ENCODE measurements around the gene NFKB2.

Gene NFKB2

GRCh38 chr10:102396730-102397151, 1.2 kb downstream of the NFKB2 start:
- POLR2A ChIA-PET, result interaction anchor here (0.9 to 3.7 kb wide), 4 partner anchors 13 to 167 kb away, joined by 4 to 17 read pairs (median 6); partner anchors contain the start of gene FBXL15
- DNase-seq (ENCODE audit: extremely low spot score), result no peak
- CTCF ChIA-PET, result interaction anchor here (1.1 to 1.6 kb wide), 2 partner anchors 165 to 167 kb away, joined by 4 read pairs; no protein-coding TSS in a partner anchor
- TF ChIP-seq FOXM1 (IDR thresholded peaks at IDR 0.05; ENCODE audit: borderline replicate concordance) (no peak), L3MBTL2 (conservative IDR thresholded peaks at IDR 0.05) (no peak), SP1 (IDR thresholded peaks at IDR 0.05) (no peak), BHLHE40 (IDR thresholded peaks at IDR 0.05; ENCODE audit: borderline replicate concordance) (no peak), ARNT (IDR thresholded peaks at IDR 0.05) (no peak), FOXA1 (IDR thresholded peaks at IDR 0.05) (no peak), TARDBP (IDR thresholded peaks at IDR 0.05) (no peak), ELF4 (IDR thresholded peaks at IDR 0.05) (no peak), HDGF (IDR thresholded peaks at IDR 0.05; ENCODE audit: borderline replicate concordance) (no peak), NFRKB (IDR thresholded peaks at IDR 0.05) (no peak), CTBP1 (IDR thresholded peaks at IDR 0.05; ENCODE audit: borderline replicate concordance) (no peak), LEF1 (IDR thresholded peaks at IDR 0.05; ENCODE audit: borderline replicate concordance) (no peak), FOXK2 (IDR thresholded peaks at IDR 0.05) (no peak), ZNF384 (IDR thresholded peaks at IDR 0.05) (no peak)
- TF ChIP-seq, protein P1, sequence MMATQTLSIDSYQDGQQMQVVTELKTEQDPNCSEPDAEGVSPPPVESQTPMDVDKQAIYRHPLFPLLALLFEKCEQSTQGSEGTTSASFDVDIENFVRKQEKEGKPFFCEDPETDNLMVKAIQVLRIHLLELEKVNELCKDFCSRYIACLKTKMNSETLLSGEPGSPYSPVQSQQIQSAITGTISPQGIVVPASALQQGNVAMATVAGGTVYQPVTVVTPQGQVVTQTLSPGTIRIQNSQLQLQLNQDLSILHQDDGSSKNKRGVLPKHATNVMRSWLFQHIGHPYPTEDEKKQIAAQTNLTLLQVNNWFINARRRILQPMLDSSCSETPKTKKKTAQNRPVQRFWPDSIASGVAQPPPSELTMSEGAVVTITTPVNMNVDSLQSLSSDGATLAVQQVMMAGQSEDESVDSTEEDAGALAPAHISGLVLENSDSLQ (IDR thresholded peaks at IDR 0.05), result no peak

GRCh38 chr10:102397222-102398171, 2.0 kb downstream of the NFKB2 start:
- no peak for DNase-seq (ENCODE audit: extremely low spot score)
- TF ChIP-seq, protein P1 (IDR thresholded peaks at IDR 0.05), result no peak
- TF ChIP-seq NFRKB (IDR thresholded peaks at IDR 0.05) (no peak), L3MBTL2 (conservative IDR thresholded peaks at IDR 0.05) (no peak), FOXM1 (IDR thresholded peaks at IDR 0.05; ENCODE audit: borderline replicate concordance) (no peak), CTBP1 (IDR thresholded peaks at IDR 0.05; ENCODE audit: borderline replicate concordance) (no peak), SUZ12 (IDR thresholded peaks at IDR 0.05) (no peak), ZNF384 (IDR thresholded peaks at IDR 0.05) (no peak), FOXK2 (IDR thresholded peaks at IDR 0.05) (no peak), HDGF (IDR thresholded peaks at IDR 0.05; ENCODE audit: borderline replicate concordance) (no peak), SP1 (IDR thresholded peaks at IDR 0.05) (no peak), ARNT (IDR thresholded peaks at IDR 0.05) (no peak)
- CTCF ChIA-PET, result interaction anchor here (0.6 to 4.3 kb wide), 2 partner anchors 13 to 166 kb away, joined by 4 to 18 read pairs; no protein-coding TSS in a partner anchor
- POLR2A ChIA-PET, result interaction anchor here (0.9 to 3.7 kb wide), 4 partner anchors 23 to 169 kb away, joined by 3 to 17 read pairs (median 10); partner anchors contain the start of gene FBXL15

DNA sequence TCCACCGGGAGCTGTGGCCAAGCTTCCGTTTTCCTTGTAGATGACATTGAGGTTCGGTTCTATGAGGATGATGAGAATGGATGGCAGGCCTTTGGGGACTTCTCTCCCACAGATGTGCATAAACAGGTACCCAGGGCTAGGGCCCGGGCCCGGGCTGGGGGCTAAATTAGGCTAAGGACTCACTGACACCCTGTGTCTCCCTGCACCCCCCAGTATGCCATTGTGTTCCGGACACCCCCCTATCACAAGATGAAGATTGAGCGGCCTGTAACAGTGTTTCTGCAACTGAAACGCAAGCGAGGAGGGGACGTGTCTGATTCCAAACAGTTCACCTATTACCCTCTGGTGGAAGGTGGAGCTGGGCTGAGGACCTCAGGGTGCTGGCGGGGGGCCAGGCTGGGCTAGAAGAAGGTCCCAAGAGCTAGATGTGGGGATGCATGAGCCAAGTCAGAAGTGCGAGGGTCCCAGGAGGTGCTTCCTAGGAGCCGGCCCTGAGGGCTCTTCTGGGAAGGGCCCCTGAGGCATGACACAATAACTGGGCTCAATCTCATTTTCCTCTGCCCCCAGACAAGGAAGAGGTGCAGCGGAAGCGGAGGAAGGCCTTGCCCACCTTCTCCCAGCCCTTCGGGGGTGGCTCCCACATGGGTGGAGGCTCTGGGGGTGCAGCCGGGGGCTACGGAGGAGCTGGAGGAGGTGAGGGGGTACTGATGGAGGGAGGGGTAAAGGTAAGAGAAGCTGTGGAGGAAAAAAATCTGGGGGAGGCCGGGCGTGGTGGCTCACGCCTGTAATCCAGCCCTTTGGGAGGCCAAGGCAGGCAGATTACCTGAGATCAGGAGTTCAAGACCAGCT, 2.9 kb downstream of the NFKB2 start:
- CTCF ChIA-PET, result interaction anchor here (0.6 to 4.3 kb wide), 8 partner anchors 14 to 260 kb away, joined by 3 to 19 read pairs (median 4); partner anchors contain the start of gene FBXL15
- TF ChIP-seq LEF1 (IDR thresholded peaks at IDR 0.05; ENCODE audit: borderline replicate concordance) (no peak), BHLHE40 (IDR thresholded peaks at IDR 0.05; ENCODE audit: borderline replicate concordance) (no peak), ELF4 (IDR thresholded peaks at IDR 0.05) (no peak), HDGF (IDR thresholded peaks at IDR 0.05; ENCODE audit: borderline replicate concordance) (no peak), L3MBTL2 (conservative IDR thresholded peaks at IDR 0.05) (no peak), SP1 (IDR thresholded peaks at IDR 0.05) (no peak), NFRKB (IDR thresholded peaks at IDR 0.05) (no peak), ZNF384 (IDR thresholded peaks at IDR 0.05) (no peak), FOXA1 (IDR thresholded peaks at IDR 0.05) (no peak)
- TF ChIP-seq, protein P1 (IDR thresholded peaks at IDR 0.05), result no peak
- POLR2A ChIA-PET, result interaction anchor here (1.0 to 3.6 kb wide), 3 partner anchors 22 to 169 kb away, joined by 3 to 17 read pairs (median 4); partner anchors contain the start of gene FBXL15
- DNase-seq (ENCODE audit: extremely low spot score), result no peak

GRCh38 chr10:102399217-102400021, 3.9 kb downstream of the NFKB2 start:
- ChIA-PET POLR2A (interaction anchor here (0.6 to 3.6 kb wide), 9 partner anchors 10 to 170 kb away, joined by 3 to 17 read pairs (median 3); partner anchors contain the start of genes CUEDC2 and FBXL15), CTCF (interaction anchor here (0.9 to 4.3 kb wide), 16 partner anchors 10 to 261 kb away, joined by 3 to 19 read pairs (median 4); partner anchors contain the start of genes CUEDC2 and FBXL15)
- TF ChIP-seq ARNT (IDR thresholded peaks at IDR 0.05) (peak; percentile 71), L3MBTL2 (conservative IDR thresholded peaks at IDR 0.05) (peak; percentile 69), FOXK2 (IDR thresholded peaks at IDR 0.05) (no peak)
- TF ChIP-seq, protein P1 (IDR thresholded peaks at IDR 0.05), result no peak
- peak; percentile 93 for DNase-seq (ENCODE audit: extremely low spot score)

All from HEK293T (cell line).